Hematopoietic multipotent progenitor cell treated with erythropoietin and hydrocortisone succinate and interleukin-3 and kit ligand, for 8 days (in vitro differentiated cells): ENCODE data around the gene AIFM3.
A peak's percentile ranks its signal among the peaks of the same experiment; 100 is the strongest.

Source experiments
- DNase-seq: peaks from one replicate; pipeline ENCODE4 v3.0.0-alpha.2; 2015

The AIFM3 gene

GRCh38 chr22:20977019-20977418 lies 10.0 kb downstream of the AIFM3 start:
- no peak for DNase-seq

- DNase-seq: no peak
Measured at GRCh38 chr22:20977516-20978170, 10.6 kb downstream of the AIFM3 start.

- no peak for DNase-seq
Measured at GRCh38 chr22:20978419-20978818, 11.4 kb downstream of the AIFM3 start.

GRCh38 chr22:20979243-20979809 lies 12.3 kb downstream of the AIFM3 start:
- peak; percentile 92 for DNase-seq

GRCh38 chr22:20979940-20980453 lies 12.9 kb downstream of the AIFM3 start:
- DNase-seq: no peak

- no peak for DNase-seq
Measured at GRCh38 chr22:20980523-20980922, 13.5 kb downstream of the AIFM3 start.

GRCh38 chr22:20980938-20981722 lies 14.1 kb downstream of the AIFM3 start:
- DNase-seq: no peak

- DNase-seq: peak; percentile 80
Measured at GRCh38 chr22:20981787-20982562, 14.9 kb downstream of the AIFM3 start, which contains the start of gene LZTR1. Gene LZTR1 (plus strand): TSS chr22:20982297. CDS start chr22:20982372, 75 bp downstream.

- no peak for DNase-seq
Measured at GRCh38 chr22:20982563-20982882, 15.5 kb downstream of the AIFM3 start.

GRCh38 chr22:20983081-20983771 lies 16.2 kb downstream of the AIFM3 start:
- no peak for DNase-seq

GRCh38 chr22:20985720-20986119 lies 18.7 kb downstream of the AIFM3 start:
- no peak for DNase-seq

GRCh38 chr22:20986365-20986764 lies 19.3 kb downstream of the AIFM3 start:
- DNase-seq: no peak

- DNase-seq: no peak
Measured at GRCh38 chr22:20987375-20987774, 20.3 kb downstream of the AIFM3 start.

- DNase-seq: no peak
Measured at GRCh38 chr22:20988573-20989322, 21.7 kb downstream of the AIFM3 start.

- DNase-seq: no peak
Measured at GRCh38 chr22:20989323-20990138, 22.5 kb downstream of the AIFM3 start.

GRCh38 chr22:20990184-20991180 lies 23.4 kb downstream of the AIFM3 start:
- DNase-seq: no peak

GRCh38 chr22:20991252-20992055 lies 24.4 kb downstream of the AIFM3 start:
- no peak for DNase-seq

- DNase-seq: no peak
Measured at GRCh38 chr22:20992056-20992442, 25.0 kb downstream of the AIFM3 start.
